GM12878 (cell line): ENCODE data around the gene AFAP1L2. TPM values are rescaled to one million over a fixed set of nuclear protein-coding genes. Genes with fewer than 3 reads are reported as not detected.
A peak's percentile ranks its signal among the peaks of the same experiment; 100 is the strongest.

Experiments
- ATAC-seq: fragments of 200-7000 bp; cut with Tn5 transposase; 3 replicates; pipeline ENCODE4 v1.9.1; 2020; ENCODE audit warnings: mild to moderate bottlenecking, moderate library complexity
- BruUV-seq: library from RNA; stranded (reverse); fragments of 400-500 nt; replicated peaks from 2 replicates; lab custom pipeline; 2021; lab: Mats Ljungman, UMichigan
- CTCF ChIA-PET: fragments of 300-600 bp; sonication (Branson Sonifier 250); formaldehyde crosslinking; extraction: SDS; loops from one replicate; lab custom pipeline; 2021; ENCODE audit warnings: inconsistent platforms; lab: Yijun Ruan, JAX
- POLR2A ChIA-PET: fragments of 350-600 bp; formaldehyde crosslinking; extraction: SDS; loops from one replicate; lab custom pipeline; 2021; ENCODE audit warnings: inconsistent platforms; lab: Charles Lee
- RAD21 ChIA-PET: fragments of 300-600 bp; sonication (Branson Sonifier 250); formaldehyde crosslinking; loops from one replicate; lab custom pipeline; 2023; ENCODE audit warnings: antibody characterized with exemption; ENCODE audit not compliant: unreplicated experiment; lab: Charles Lee
- SMC1A ChIA-PET: fragments of 300-600 bp; sonication (Branson Sonifier 250); formaldehyde crosslinking; loops from one replicate; lab custom pipeline; 2023; ENCODE audit not compliant: unreplicated experiment, uncharacterized antibody; lab: Charles Lee
- DNase-seq: peaks from one replicate; pipeline ENCODE4 v3.0.0-alpha.2; 2011; ENCODE audit warnings: low read depth, low spot score
- FAIRE-seq: peaks from 3 replicates; lab custom pipeline; 2011; peaks lifted over from hg19 to GRCh38; lab: Jason Lieb, UNC
- H2AFZ ChIP-seq: 2 replicates; pipeline ENCODE4 v1.6.0; 2011; ENCODE audit warnings: low read depth, low read length, control low read depth; ENCODE audit not compliant: control insufficient read depth
- H3K27ac ChIP-seq: 2 replicates; pipeline ENCODE4 v1.5.1; 2011; ENCODE audit warnings: control low read depth; ENCODE audit not compliant: control insufficient read depth, insufficient read depth
- H3K27me3 ChIP-seq, 2 experiments: replicated peaks in 1 of 2; 2 replicates each; pipeline versions ENCODE4 v1.6.0 to v1.6.1; 2011; ENCODE audit warnings: low read length in 1 of 2; ENCODE audit not compliant: control insufficient read depth in 2 of 2, insufficient read depth in 2 of 2
- H3K36me3 ChIP-seq, 2 experiments: 2 replicates each; pipeline ENCODE4 v1.5.1; 2011; ENCODE audit warnings: low read length in 1 of 2; ENCODE audit not compliant: control insufficient read depth in 2 of 2, insufficient read depth in 2 of 2
- H3K4me1 ChIP-seq: 2 replicates; pipeline ENCODE4 v1.6.1; 2011; ENCODE audit warnings: mild to moderate bottlenecking, low read length, moderate library complexity, mixed read lengths; ENCODE audit not compliant: control insufficient read depth, insufficient read depth
- H3K4me2 ChIP-seq: 2 replicates; pipeline ENCODE4 v1.6.0; 2011; ENCODE audit warnings: control low read depth; ENCODE audit not compliant: control insufficient read depth, insufficient read depth
- H3K4me3 ChIP-seq: fragments of 200-600 bp; sonication (generic); 2 replicates; pipeline ENCODE4 v1.5.1; 2016
- H3K79me2 ChIP-seq: 2 replicates; pipeline ENCODE4 v1.6.0; 2011; ENCODE audit warnings: low read length; ENCODE audit not compliant: control insufficient read depth, insufficient read depth
- H3K9ac ChIP-seq: 2 replicates; pipeline ENCODE4 v1.8.0; 2011; ENCODE audit warnings: low read length, control low read depth, mixed read lengths; ENCODE audit not compliant: control insufficient read depth, insufficient read depth
- H3K9me3 ChIP-seq: replicated peaks from 3 replicates; pipeline ENCODE4 v1.5.1; 2011; ENCODE audit warnings: mild to moderate bottlenecking, low read length; ENCODE audit not compliant: control insufficient read depth, insufficient read depth
- H4K20me1 ChIP-seq: 2 replicates; pipeline ENCODE4 v1.6.0; 2011; ENCODE audit not compliant: control insufficient read depth, insufficient read depth
- BRCA1 ChIP-seq: IDR thresholded peaks from 2 replicates; pipeline ENCODE4 v1.6.1; 2011; ENCODE audit warnings: low read depth, low read length, improper control_type of control experiment
- ESRRA ChIP-seq: IDR thresholded peaks from 2 replicates; pipeline ENCODE4 v1.6.1; 2012; ENCODE audit warnings: mild to moderate bottlenecking, low read length, improper control_type of control experiment
- IKZF1 ChIP-seq: fragments of 450-650 bp; conservative IDR thresholded peaks from 2 replicates; pipeline ENCODE4 v1.6.1; 2017; ENCODE audit warnings: antibody characterized with exemption, mild to moderate bottlenecking
- NFYA ChIP-seq: IDR thresholded peaks from 2 replicates; pipeline ENCODE4 v1.6.1; 2011; ENCODE audit warnings: low read depth, mild to moderate bottlenecking, low read length, improper control_type of control experiment, borderline replicate concordance
- PML ChIP-seq: IDR thresholded peaks from 2 replicates; pipeline ENCODE4 v1.6.1; 2012; ENCODE audit warnings: low read length, inconsistent platforms
- POLR2AphosphoS2 ChIP-seq: IDR thresholded peaks from 2 replicates; pipeline ENCODE4 v1.6.1; 2011; ENCODE audit warnings: low read depth, mild to moderate bottlenecking, low read length, improper control_type of control experiment, moderate library complexity
- POU2F2 ChIP-seq: IDR thresholded peaks from 3 replicates; pipeline ENCODE4 v1.6.1; 2011; ENCODE audit warnings: low read depth, mild to moderate bottlenecking, low read length, borderline replicate concordance
- SMAD5 ChIP-seq: IDR thresholded peaks from 2 replicates; pipeline ENCODE4 v1.6.1; 2016; ENCODE audit warnings: antibody characterized with exemption, low read depth
- STAT3 ChIP-seq: IDR thresholded peaks from 2 replicates; pipeline ENCODE4 v1.6.1; 2011; ENCODE audit warnings: low read depth, low read length, improper control_type of control experiment
- TAF1 ChIP-seq: IDR thresholded peaks from 2 replicates; pipeline ENCODE4 v1.6.1; 2011; ENCODE audit warnings: mild to moderate bottlenecking, low read depth, low read length, borderline replicate concordance
- ZNF274 ChIP-seq: IDR thresholded peaks from one replicate; pipeline ENCODE4 v1.8.0; 2011; ENCODE audit not compliant: insufficient read length, insufficient read depth
- WGBS: methylation state at CpG from one replicate; pipeline ENCODE4 v1.1.6; 2016; ENCODE audit warnings: low lambda C conversion rate; ENCODE audit not compliant: insufficient replicate concordance, insufficient coverage; ENCODE audit errors: missing lambda C conversion rate; 5-methylcytosine and 5-hydroxymethylcytosine counted together
- in situ Hi-C: fragments of 300-500 bp; cut with MboI; formaldehyde crosslinking; loops from 9 replicates; pipeline ENCODE4 v1.14.3; 2018; ENCODE audit warnings: mixed read lengths
- intact Hi-C: fragments of 100-400 bp; cut with micrococcal nuclease; formaldehyde crosslinking; loops from one replicate; pipeline ENCODE4 v1.14.2; 2022; ENCODE audit not compliant: unreplicated experiment
- polyA plus RNA-seq, 11 experiments: library from polyadenylated mRNA; depleted of rRNA in 4 of 11; unstranded in 6 of 11; stranded (reverse) in 5 of 11; fragments of >200 nt; fragmentation: Nextera tagmentation in 4 of 11; fragmentation: Illumina TruSeq in 1 of 11; extraction: Ambion mirVana in 4 of 11; extraction: Trizol in 1 of 11; gene quantifications; 1 replicate in 1 of 11; 2 replicates in 10 of 11; pipeline versions ENCODE4 v1.2.1 to v1.2.3, GENCODE V29; 2011 to 2016; ENCODE audit warnings: inconsistent platforms in 2 of 11, missing spikeins in 2 of 11, low read depth in 1 of 11
- total RNA-seq, 4 experiments: library from RNA; depleted of rRNA in 3 of 4; stranded (reverse); fragments of >200 nt in 3 of 4; fragmentation: Illumina TruSeq in 1 of 4; extraction: Trizol in 1 of 4; gene quantifications; 2 replicates each; pipeline versions ENCODE4 v1.2.1 to v1.2.3, GENCODE V29; 2013 to 2021
- TF ChIP-seq, protein P1 (sequence below): IDR thresholded peaks from 2 replicates; pipeline ENCODE4 v1.6.1; 2011; ENCODE audit warnings: low read depth, mild to moderate bottlenecking, low read length, moderate library complexity, borderline replicate concordance; ENCODE audit errors: extremely low read depth
- TF ChIP-seq, protein P2 (sequence below): fragments of 450-650 bp; conservative IDR thresholded peaks from 2 replicates; pipeline ENCODE4 v1.6.1; 2017; ENCODE audit warnings: mild to moderate bottlenecking, moderate library complexity
- TF ChIP-seq, protein P3 (sequence below): fragments of 450-650 bp; IDR thresholded peaks from 2 replicates; pipeline ENCODE4 v1.6.1; 2016; ENCODE audit warnings: mild to moderate bottlenecking

Gene AFAP1L2
- total and polyA plus RNA-seq, 10 of the 15 experiments (the other 5 are each of a cell fraction or from before 2014, with no cell fraction given) = 0.03 to 4.0 (median 0.34) TPM

GRCh38 chr10:114395366-114396022 is 8.8 kb downstream of the AFAP1L2 start:
- BruUV-seq = no TSS peak
- Histone ChIP-seq H3K9me3 (no peaks in the 10 kb centered on the region; the same call in 2 of the 3 replicates), H3K4me1 (peaks cover 18% of the 10 kb centered on the region), H3K27me3 (no peaks in the 10 kb centered on the region), H3K4me2 (peak overlapping the region; percentile 22; the same call in 1 of the 2 replicates), H3K36me3 (no peaks in the 10 kb centered on the region), H2AFZ (no peak overlapping the region), H3K79me2 (no peaks in the 10 kb centered on the region), H4K20me1 (no peaks in the 10 kb centered on the region), H3K4me3 (no peak overlapping the region), H3K27ac (0 out of 2 replicates have a peak overlapping the region, but pooled peaks have one; percentile 39), H3K9ac (no peak overlapping the region)
- ATAC-seq (peak; percentile 47), FAIRE-seq (no peak), DNase-seq (no peak)
- intact Hi-C loops (no loop called here), in situ Hi-C loops (no loop called here)
- ChIA-PET RAD21 (interaction anchor here (1.0 to 1.5 kb wide), 3 partner anchors 25 to 87 kb away, joined by 3 to 4 read pairs (median 3); no protein-coding TSS in a partner anchor), SMC1A (interaction anchor here (0.8 to 2.0 kb wide), 3 partner anchors 17 to 91 kb away, joined by 3 to 4 read pairs (median 3); no protein-coding TSS in a partner anchor), POLR2A (no interaction called here), CTCF (no interaction called here)
- WGBS = 40% methylated on average over 6 of the region's 6 CpGs
- TF ChIP-seq IKZF1 = peak; percentile 45
- TF ChIP-seq ESRRA = no peak

DNA sequence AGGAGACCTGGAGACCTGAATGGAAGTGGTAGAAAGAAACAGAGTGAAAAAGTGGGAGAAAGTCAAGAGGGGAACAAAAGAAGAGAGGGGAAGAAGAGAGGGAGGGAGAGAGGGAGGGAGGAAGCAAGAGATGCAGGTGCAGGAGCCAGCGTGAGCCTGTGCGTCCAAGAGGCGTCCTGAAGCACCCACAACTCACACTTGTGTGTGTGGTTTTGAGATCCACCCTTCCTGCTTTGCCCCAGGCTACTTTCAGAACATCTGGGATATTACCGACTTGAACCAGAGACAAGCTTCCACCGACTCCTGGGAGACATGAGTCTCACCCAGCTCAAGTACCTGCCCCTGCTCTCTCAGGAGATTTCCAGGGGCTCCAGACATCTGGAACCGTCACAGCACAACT is 9.8 kb downstream of the AFAP1L2 start:
- POLR2A ChIA-PET = no interaction called here
- Histone ChIP-seq H3K27ac (no peak overlapping the region), H3K36me3 (no peaks in the 10 kb centered on the region), H3K4me1 (peaks cover 20% of the 10 kb centered on the region), H3K4me2 (no peak overlapping the region), H4K20me1 (no peaks in the 10 kb centered on the region), H3K9ac (no peak overlapping the region), H3K27me3 (no peaks in the 10 kb centered on the region), H3K4me3 (no peak overlapping the region), H3K79me2 (no peaks in the 10 kb centered on the region), H3K9me3 (peaks cover 3% of the 10 kb centered on the region; the same call in 2 of the 3 replicates), H2AFZ (no peak overlapping the region)
- intact Hi-C loops = no loop called here
- SMC1A ChIA-PET = interaction anchor here (0.8 to 2.0 kb wide), 3 partner anchors 16 to 91 kb away, joined by 3 to 4 read pairs (median 3); no protein-coding TSS in a partner anchor
- FAIRE-seq (no peak), DNase-seq (no peak), ATAC-seq (no peak)
- RAD21 ChIA-PET = interaction anchor here (1.5 kb wide), 1 partner anchor 27 kb away, joined by 4 read pairs; no protein-coding TSS in a partner anchor
- CTCF ChIA-PET = interaction anchor here (0.6 kb wide), 2 partner anchors 23 to 47 kb away, joined by 3 read pairs; no protein-coding TSS in a partner anchor
- BruUV-seq = no TSS peak
- in situ Hi-C loops = no loop called here
- 34% methylated on average over 6 of the region's 6 CpGs for WGBS
- TF ChIP-seq BRCA1 = no peak
- no peak for TF ChIP-seq TAF1
- no peak for TF ChIP-seq STAT3
- no peak for TF ChIP-seq POLR2AphosphoS2
- no peak for TF ChIP-seq ZNF274
- TF ChIP-seq POU2F2 = no peak
- TF ChIP-seq, protein P1, sequence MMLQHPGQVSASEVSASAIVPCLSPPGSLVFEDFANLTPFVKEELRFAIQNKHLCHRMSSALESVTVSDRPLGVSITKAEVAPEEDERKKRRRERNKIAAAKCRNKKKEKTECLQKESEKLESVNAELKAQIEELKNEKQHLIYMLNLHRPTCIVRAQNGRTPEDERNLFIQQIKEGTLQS = no peak
- TF ChIP-seq PML = no peak
- no peak for TF ChIP-seq NFYA
- TF ChIP-seq, protein P2, sequence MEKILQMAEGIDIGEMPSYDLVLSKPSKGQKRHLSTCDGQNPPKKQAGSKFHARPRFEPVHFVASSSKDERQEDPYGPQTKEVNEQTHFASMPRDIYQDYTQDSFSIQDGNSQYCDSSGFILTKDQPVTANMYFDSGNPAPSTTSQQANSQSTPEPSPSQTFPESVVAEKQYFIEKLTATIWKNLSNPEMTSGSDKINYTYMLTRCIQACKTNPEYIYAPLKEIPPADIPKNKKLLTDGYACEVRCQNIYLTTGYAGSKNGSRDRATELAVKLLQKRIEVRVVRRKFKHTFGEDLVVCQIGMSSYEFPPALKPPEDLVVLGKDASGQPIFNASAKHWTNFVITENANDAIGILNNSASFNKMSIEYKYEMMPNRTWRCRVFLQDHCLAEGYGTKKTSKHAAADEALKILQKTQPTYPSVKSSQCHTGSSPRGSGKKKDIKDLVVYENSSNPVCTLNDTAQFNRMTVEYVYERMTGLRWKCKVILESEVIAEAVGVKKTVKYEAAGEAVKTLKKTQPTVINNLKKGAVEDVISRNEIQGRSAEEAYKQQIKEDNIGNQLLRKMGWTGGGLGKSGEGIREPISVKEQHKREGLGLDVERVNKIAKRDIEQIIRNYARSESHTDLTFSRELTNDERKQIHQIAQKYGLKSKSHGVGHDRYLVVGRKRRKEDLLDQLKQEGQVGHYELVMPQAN = no peak
- no peak for TF ChIP-seq SMAD5
- TF ChIP-seq, protein P3, sequence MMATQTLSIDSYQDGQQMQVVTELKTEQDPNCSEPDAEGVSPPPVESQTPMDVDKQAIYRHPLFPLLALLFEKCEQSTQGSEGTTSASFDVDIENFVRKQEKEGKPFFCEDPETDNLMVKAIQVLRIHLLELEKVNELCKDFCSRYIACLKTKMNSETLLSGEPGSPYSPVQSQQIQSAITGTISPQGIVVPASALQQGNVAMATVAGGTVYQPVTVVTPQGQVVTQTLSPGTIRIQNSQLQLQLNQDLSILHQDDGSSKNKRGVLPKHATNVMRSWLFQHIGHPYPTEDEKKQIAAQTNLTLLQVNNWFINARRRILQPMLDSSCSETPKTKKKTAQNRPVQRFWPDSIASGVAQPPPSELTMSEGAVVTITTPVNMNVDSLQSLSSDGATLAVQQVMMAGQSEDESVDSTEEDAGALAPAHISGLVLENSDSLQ = no peak
